ENCODE results near the gene IREB2.
A peak's percentile ranks its signal among the peaks of the same experiment; 100 is the strongest.
"Not testable (repeated sequence)": the region's sequence is repeated elsewhere in the genome, so short reads cannot be mapped to it uniquely, and the experiment has no call there.

IREB2 gene

DNA sequence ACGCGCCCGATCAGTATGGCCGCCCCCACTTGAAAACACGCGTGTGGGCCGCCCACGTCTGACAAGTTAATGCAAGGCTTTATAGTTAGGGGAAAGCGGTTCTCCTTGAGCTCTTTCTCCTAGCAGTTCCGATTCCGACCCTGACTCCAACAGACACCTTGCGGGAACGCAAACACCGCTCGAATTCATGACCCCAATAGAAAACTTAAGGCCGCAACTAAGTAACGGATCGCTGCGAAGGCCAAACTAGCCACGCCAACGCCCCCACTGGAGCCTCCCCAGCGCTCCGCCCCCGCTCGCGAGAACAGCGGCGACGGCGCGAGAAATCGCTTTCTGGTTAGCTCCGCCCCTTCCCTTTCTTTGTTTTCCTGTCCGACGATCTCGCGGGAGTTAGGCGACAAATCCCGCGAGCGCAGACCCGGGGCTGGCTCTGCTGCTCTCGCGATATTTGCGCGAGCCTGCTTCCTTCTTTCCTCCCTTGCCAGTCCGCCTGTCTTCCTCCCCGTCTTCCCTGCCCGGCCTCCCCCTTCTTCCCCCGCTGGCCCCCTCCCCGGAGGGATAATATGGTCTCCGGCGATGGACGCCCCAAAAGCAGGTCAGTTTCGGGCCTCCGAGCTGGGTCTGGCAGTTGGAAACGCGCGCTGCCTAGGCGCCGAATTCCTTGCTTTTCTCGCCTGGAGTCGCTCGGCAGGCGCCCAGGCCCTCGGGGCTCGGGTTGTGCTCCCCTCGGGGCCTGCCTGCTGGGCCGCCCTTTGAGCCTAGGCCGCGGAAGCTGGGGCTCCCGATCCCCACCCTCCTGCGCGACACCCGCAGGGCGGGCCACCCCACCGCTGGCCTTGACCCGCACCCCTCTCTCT is at the start of gene IREB2:
TSS of gene IREB2 (plus strand) at position 455 of the 857 bp plus-strand sequence. CDS start at position 577, 122 bp downstream.
- peak; percentile 96 for DNase-seq (ENCODE audit: low spot score)

DNA sequence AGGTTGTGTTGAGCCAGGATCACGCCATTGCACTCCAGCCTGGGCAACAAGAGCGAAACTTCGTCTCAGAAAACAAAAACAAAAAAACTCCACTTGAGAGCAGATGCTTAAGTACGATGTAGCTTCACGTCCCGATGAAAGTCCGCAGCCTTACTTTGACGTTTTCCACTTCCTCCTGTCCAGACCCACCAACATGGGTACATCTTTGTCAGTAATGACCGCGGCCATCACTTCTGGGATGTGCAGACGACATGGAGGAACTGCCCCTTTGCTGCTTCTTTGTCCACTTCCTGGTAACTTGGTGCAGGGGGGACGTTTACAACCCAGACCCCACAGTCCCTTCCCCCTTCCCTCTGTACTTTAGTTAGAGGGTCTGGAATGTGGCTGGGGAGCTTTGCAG is 49.2 kb upstream of the IREB2 start:
- DNase-seq (ENCODE audit: low spot score), result no peak

DNA sequence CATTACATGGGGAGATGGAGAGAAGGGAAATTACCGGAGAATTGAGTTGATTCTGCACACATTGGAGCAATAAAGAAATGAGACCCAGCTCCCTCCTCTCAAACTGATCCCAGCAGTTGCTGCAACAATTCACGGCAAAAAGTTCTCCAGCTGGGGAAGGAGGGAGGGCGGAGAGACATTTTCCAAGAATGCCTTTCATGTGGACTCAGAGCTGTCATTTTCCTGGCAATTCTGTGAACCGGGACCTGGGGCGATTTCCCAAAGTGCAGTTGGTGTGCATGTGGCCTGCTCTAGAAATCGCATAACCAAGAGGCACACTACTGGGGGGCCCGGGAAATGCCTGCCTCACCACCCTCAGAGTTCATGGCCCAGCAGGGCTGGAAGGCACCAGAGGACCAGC is 48.7 kb upstream of the IREB2 start:
- no peak for DNase-seq (ENCODE audit: low spot score)

DNA sequence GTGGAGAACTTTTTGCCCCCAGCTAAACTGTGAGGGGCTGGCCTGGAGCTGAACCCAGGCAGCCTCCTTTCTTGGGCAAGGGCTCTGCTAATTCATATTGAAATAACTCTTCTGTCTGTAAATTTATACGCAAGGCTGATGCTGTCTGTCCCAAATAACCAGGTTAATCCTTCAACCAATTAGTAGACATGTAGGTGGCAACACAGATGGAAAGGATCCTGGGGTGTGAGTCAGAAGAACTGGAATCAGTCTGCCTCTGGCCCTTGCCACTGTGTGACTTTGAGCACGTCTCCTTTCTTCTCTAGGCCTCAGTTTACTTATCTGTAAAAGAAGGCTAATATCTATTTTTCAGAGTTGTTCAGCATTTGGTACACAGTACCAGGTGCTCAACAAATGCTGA is 48.3 kb upstream of the IREB2 start:
- no peak for DNase-seq (ENCODE audit: low spot score)

- no peak for DNase-seq (ENCODE audit: low spot score)
Measured at GRCh38 chr15:78390242-78390641, 47.8 kb upstream of the IREB2 start.

GRCh38 chr15:78390826-78391225 is 47.2 kb upstream of the IREB2 start:
- DNase-seq (ENCODE audit: low spot score), result no peak

DNA sequence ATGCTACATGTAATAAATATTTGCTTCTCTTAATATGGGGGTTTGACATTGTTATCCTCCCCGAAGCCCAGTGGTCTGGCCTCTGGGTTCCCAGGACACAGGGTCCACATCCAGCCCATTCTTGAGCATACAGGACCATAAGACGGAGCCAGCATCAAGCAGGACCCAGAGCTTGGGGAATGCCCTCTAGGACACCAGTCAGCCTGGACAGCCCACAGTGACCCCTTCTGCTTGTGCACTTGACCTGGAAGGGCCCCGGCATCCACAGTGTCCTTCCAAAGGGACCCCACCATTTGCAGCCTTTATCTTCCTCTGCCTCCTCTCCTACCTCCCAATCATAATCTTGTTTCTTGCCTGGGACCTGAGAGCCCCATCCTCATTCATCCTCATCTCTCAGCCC is 46.2 kb upstream of the IREB2 start:
- DNase-seq (ENCODE audit: low spot score), result no peak

DNA sequence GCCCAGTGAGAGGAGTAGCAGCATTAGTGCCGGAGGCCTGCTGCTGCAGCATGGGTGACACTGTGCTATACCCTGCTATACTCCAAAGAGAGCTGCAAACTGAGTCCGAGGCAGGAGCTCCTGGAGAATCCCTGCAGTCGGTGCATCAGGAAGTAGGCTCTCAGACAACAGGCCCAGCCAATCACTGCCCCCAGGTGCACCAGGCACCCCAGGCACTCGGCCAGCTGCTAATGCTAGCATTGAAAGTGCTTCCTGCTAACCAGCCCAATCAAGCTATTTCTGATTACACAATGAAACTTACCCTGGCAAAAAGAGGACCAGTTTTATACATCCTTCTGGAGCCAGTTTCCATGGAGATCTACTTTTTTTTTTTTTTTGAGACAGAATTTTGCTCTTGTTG is 45.6 kb upstream of the IREB2 start:
- DNase-seq (ENCODE audit: low spot score), result no peak

DNA sequence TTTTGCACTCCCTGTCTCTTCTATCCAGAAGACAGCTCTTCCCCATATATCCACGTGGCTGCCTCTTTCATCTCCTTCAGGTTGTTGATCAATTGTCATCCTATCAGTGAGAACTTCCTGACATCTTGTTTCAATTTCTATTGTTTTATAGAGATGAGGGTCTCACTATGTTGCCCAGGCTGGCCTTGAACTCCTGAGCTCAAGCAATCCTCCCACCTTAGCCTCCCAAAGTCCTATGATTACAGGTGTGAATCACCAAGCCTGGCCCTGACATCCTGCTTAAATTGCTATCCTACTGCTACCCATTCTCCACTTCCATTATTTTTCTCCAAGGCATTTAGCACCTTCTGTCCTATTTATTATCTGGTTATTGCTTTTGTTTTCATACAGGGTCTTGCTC is 44.9 kb upstream of the IREB2 start:
- DNase-seq (ENCODE audit: low spot score), result no peak

GRCh38 chr15:78394026-78394425 is 44.0 kb upstream of the IREB2 start:
- DNase-seq (ENCODE audit: low spot score), result no peak

DNA sequence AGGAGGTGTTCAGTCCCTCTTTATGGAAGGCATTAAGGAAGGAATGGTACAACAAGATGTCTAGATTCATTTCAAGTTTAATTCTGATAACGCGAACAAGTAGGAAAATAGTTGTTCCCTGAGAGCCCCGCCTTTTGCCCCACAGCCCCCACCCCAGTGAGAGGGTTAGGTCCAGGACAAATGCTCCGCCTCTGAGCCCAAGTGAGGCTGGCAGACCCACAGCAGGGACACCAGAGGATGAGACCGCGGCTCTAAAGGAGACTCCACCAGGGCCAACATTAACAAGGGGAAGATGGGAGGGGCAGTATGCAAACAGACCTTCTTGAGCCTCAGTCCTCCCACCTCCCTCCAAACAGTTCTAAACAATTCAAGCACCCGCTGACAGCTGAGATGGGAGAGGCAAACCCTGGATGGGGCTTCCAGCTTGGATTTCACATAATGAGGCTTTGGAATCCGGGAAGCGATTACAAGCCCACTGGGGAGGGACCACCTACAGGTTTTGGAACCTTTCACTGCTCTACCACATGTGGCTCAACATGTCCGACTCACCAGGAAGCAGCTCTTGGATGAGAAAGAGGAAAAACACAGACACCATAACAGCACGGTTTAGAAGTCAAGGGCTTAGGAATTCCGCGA is 42.9 kb upstream of the IREB2 start:
- DNase-seq (ENCODE audit: low spot score), result no peak

- no peak for DNase-seq (ENCODE audit: low spot score)
Measured at GRCh38 chr15:78396186-78396814, 41.7 kb upstream of the IREB2 start.

GRCh38 chr15:78396976-78397375 is 41.0 kb upstream of the IREB2 start:
- DNase-seq (ENCODE audit: low spot score), result no peak

- no peak for DNase-seq (ENCODE audit: low spot score)
Measured at GRCh38 chr15:78397382-78397781, 40.6 kb upstream of the IREB2 start.

- no peak for DNase-seq (ENCODE audit: low spot score)
Measured at GRCh38 chr15:78398076-78398825, 39.8 kb upstream of the IREB2 start.

GRCh38 chr15:78399091-78399490 is 38.9 kb upstream of the IREB2 start:
- no peak for DNase-seq (ENCODE audit: low spot score)

DNA sequence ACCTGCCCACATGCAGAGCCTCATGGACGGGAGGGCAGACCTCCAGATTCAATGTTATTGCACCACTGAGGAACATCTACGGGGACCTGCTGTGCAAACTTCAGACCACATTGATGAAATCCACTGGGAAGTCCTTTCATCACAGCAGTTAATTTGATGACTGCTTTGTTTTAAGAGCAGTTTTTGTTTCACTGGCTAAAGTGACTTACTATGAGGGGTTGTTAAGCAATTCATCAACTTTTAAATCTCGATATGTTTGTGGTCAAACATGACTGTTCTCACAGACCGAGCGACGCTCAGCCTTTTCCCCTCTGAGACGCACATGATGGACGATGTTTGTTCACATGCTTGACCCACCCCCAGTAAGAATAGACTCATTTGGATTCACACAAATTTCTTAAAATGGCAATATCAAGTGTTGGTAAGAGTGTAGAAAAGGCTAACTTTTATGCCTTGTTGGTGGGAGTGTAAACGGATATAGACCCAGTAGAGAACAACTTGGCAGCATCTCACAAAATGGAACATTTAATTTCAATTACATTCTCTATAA is 35.9 kb upstream of the IREB2 start:
- no peak for DNase-seq (ENCODE audit: low spot score)

DNA sequence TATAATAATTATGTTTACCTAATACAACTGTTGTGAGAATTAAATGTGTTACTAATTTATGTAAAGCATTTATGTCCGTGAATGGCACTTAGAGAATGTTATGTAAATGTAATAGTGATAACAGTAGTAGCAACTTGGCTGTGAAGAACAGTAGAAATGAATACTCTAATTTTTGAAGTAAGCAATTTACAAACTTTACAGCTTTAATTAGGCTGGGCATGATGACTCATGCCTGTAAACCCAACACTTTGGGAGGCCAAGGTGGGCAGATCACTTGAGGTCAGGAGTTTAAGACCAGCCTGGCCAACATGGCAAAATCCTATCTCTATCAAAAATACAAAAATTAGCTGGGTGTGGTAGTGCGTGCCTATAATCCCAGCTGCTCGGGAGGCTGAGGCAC is 33.9 kb upstream of the IREB2 start:
- no peak for DNase-seq (ENCODE audit: low spot score)

GRCh38 chr15:78404796-78405195 is 33.2 kb upstream of the IREB2 start:
- DNase-seq (ENCODE audit: low spot score), result not testable (repeated sequence)

DNA sequence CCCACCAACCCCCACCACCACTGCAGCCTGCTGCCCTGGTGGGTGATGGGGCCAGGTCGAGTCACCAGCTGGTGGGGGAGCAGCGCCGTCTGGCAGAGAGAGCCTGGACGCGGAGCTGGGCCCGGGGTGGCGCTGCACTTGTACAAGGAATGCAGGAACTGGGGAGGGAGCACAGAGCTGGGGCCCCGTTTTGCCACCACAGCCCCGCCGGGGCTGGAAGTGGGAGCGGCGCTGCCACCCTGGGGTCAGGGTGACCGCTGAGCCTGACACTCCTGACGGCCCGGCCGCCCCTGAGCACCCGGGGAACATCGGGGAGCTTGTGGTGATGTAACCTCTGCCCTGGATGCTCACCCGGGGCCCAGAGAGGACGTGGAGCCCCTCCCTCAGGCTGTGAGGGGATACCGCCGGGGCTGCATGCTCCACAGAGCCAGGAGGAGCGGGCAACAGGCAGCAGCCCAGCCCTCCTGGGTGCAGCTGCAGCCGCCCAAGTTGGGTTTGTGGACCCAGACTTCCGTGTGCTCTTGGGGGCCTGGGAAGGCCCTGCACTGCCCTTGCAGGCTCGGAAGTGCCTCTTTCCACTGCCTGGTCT is 32.6 kb upstream of the IREB2 start:
- DNase-seq (ENCODE audit: low spot score), result no peak

- no peak for DNase-seq (ENCODE audit: low spot score)
Measured at GRCh38 chr15:78406016-78406585, 31.9 kb upstream of the IREB2 start.
